Mesothelial cell of epicardium (in vitro differentiated cells): ENCODE data around the gene WDR88. TPM values are rescaled to one million over a fixed set of nuclear protein-coding genes. Genes with fewer than 3 reads are reported as not detected.

ENCODE experiments used
- DNase-seq, 2 experiments: peaks; one replicate each; pipeline ENCODE4 v3.0.0; 2021; ENCODE audit warnings: low spot score in 2 of 2; ENCODE audit not compliant: unreplicated experiment in 2 of 2
- H3K27ac Mint-ChIP-seq: 2 replicates; pipeline ENCODE4 v1.8.0; 2021; ENCODE audit warnings: mixed read lengths
- H3K27me3 Mint-ChIP-seq: 2 replicates; pipeline ENCODE4 v1.8.0; 2021; ENCODE audit warnings: low read depth, mixed read lengths
- H3K36me3 Mint-ChIP-seq: 2 replicates; pipeline ENCODE4 v1.8.0; 2021; ENCODE audit warnings: mixed read lengths
- H3K4me1 Mint-ChIP-seq: 2 replicates; pipeline ENCODE4 v1.8.0; 2021; ENCODE audit warnings: mixed read lengths
- H3K4me3 Mint-ChIP-seq: 2 replicates; pipeline ENCODE4 v1.8.0; 2021; ENCODE audit warnings: mild to moderate bottlenecking, moderate library complexity, mixed read lengths
- H3K9me3 Mint-ChIP-seq: 2 replicates; pipeline ENCODE4 v1.8.0; 2021; ENCODE audit warnings: mixed read lengths
- CTCF ChIP-seq: fragments of 200-600 bp; sonication (generic); IDR thresholded peaks from one replicate; pipeline ENCODE4 v1.5.0; 2021; ENCODE audit warnings: antibody characterized with exemption; ENCODE audit not compliant: unreplicated experiment
- total RNA-seq: library from RNA; stranded (reverse); gene quantifications from 3 replicates; pipeline ENCODE4 v1.2.1, GENCODE V29; 2021

WDR88 gene
- total RNA-seq, 1 donor from 2014 or later: not detected

- TF ChIP-seq CTCF: no peak
- Mint-ChIP-seq H3K4me3 (no peak overlapping the region), H3K27me3 (no peaks in the 10 kb centered on the region), H3K27ac (no peak overlapping the region), H3K9me3 (no peaks in the 10 kb centered on the region), H3K4me1 (no peaks in the 10 kb centered on the region), H3K36me3 (peaks cover 34% of the 10 kb centered on the region)
- no peak for DNase-seq
These were observed 29.0 kb upstream of the WDR88 start for GRCh38 chr19:33102893-33103292.

GRCh38 chr19:33108161-33108560, 23.8 kb upstream of the WDR88 start:
- DNase-seq: no peak
- Mint-ChIP-seq H3K4me1 (no peaks in the 10 kb centered on the region), H3K9me3 (no peaks in the 10 kb centered on the region), H3K36me3 (peaks cover 37% of the 10 kb centered on the region), H3K4me3 (no peak overlapping the region), H3K27ac (no peak overlapping the region), H3K27me3 (no peaks in the 10 kb centered on the region)
- no peak for TF ChIP-seq CTCF

- Mint-ChIP-seq H3K27me3 (no peaks in the 10 kb centered on the region), H3K27ac (no peak overlapping the region), H3K36me3 (peaks cover 39% of the 10 kb centered on the region), H3K9me3 (no peaks in the 10 kb centered on the region), H3K4me1 (no peaks in the 10 kb centered on the region), H3K4me3 (no peak overlapping the region)
- TF ChIP-seq CTCF: no peak
- no peak for DNase-seq
These were observed 21.6 kb upstream of the WDR88 start for GRCh38 chr19:33110137-33110910.

- H3K4me1 Mint-ChIP-seq: no peaks in the 10 kb centered on the region
- no peak for TF ChIP-seq CTCF
- H3K27ac Mint-ChIP-seq: no peak overlapping the region
- no peaks in the 10 kb centered on the region for H3K9me3 Mint-ChIP-seq
- peaks cover 44% of the 10 kb centered on the region for H3K36me3 Mint-ChIP-seq
- no peaks in the 10 kb centered on the region for H3K27me3 Mint-ChIP-seq
- no peak for DNase-seq
- no peak overlapping the region for H3K4me3 Mint-ChIP-seq
These were observed 20.3 kb upstream of the WDR88 start for GRCh38 chr19:33111587-33111986.

- H3K4me1 Mint-ChIP-seq: no peaks in the 10 kb centered on the region
- DNase-seq: no peak
- H3K36me3 Mint-ChIP-seq: peaks cover 52% of the 10 kb centered on the region
These were observed 17.6 kb upstream of the WDR88 start for GRCh38 chr19:33114312-33114711.

More at GRCh38 chr19:33114312-33114711, 17.6 kb upstream of the WDR88 start:
- no peak overlapping the region for H3K4me3 Mint-ChIP-seq
- H3K9me3 Mint-ChIP-seq: no peaks in the 10 kb centered on the region
- TF ChIP-seq CTCF: no peak
- no peak overlapping the region for H3K27ac Mint-ChIP-seq
- H3K27me3 Mint-ChIP-seq: no peaks in the 10 kb centered on the region
